Neural crest cell (in vitro differentiated cells): ENCODE data around the gene TMEM14C. TPM values are rescaled to one million over a fixed set of nuclear protein-coding genes. Genes with fewer than 3 reads are reported as not detected.

Experiments used
- DNase-seq: peaks from one replicate; pipeline ENCODE4 v3.0.0; 2021; ENCODE audit warnings: low read depth, mixed read lengths, low spot score
- H3K27ac Mint-ChIP-seq: one replicate; pipeline ENCODE4 v1.8.0; 2021; ENCODE audit warnings: mild to moderate bottlenecking, mixed read lengths; ENCODE audit not compliant: unreplicated experiment
- H3K27me3 Mint-ChIP-seq: 2 replicates; pipeline ENCODE4 v1.8.0; 2021; ENCODE audit warnings: low read depth, mild to moderate bottlenecking, mixed read lengths
- H3K36me3 Mint-ChIP-seq: 2 replicates; pipeline ENCODE4 v1.8.0; 2021; ENCODE audit warnings: low read depth, mild to moderate bottlenecking, mixed read lengths
- H3K4me1 Mint-ChIP-seq: 2 replicates; pipeline ENCODE4 v1.8.0; 2021; ENCODE audit warnings: mixed read lengths
- H3K4me3 Mint-ChIP-seq: one replicate; pipeline ENCODE4 v1.8.0; 2021; ENCODE audit warnings: mild to moderate bottlenecking, mixed read lengths
- H3K9me3 Mint-ChIP-seq: 2 replicates; pipeline ENCODE4 v1.8.0; 2021; ENCODE audit warnings: mixed read lengths
- total RNA-seq: library from RNA; stranded (reverse); gene quantifications from 2 replicates; pipeline ENCODE4 v1.2.1, GENCODE V29; 2021
- TF ChIP-seq, protein P1 (sequence below): fragments of 200-600 bp; sonication (generic); conservative IDR thresholded peaks from 2 replicates; pipeline ENCODE4 v1.5.0; 2021; ENCODE audit warnings: antibody characterized with exemption, mild to moderate bottlenecking

Gene TMEM14C
- total RNA-seq, 1 donor from 2014 or later, result 90.5 TPM

DNA sequence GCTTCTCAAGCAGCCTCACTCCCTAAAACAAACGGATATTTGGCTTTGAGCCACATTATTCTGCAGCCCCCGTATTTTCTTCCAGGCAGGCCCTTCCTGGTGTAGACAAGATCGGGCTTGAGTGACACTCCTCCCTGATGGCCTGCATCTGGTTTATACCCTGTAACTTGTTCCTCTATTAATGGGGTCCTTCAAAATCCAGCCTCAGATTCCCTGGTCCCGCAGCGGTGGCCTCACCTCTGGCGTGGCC is 375 bp upstream of the TMEM14C start:
- Mint-ChIP-seq H3K27ac (peak overlapping the region; percentile 97), H3K36me3 (peaks cover 7% of the 10 kb centered on the region), H3K4me1 (peaks cover 38% of the 10 kb centered on the region), H3K27me3 (no peaks in the 10 kb centered on the region), H3K9me3 (peaks cover 2% of the 10 kb centered on the region), H3K4me3 (peak overlapping the region; percentile 98)
- TF ChIP-seq, protein P1, sequence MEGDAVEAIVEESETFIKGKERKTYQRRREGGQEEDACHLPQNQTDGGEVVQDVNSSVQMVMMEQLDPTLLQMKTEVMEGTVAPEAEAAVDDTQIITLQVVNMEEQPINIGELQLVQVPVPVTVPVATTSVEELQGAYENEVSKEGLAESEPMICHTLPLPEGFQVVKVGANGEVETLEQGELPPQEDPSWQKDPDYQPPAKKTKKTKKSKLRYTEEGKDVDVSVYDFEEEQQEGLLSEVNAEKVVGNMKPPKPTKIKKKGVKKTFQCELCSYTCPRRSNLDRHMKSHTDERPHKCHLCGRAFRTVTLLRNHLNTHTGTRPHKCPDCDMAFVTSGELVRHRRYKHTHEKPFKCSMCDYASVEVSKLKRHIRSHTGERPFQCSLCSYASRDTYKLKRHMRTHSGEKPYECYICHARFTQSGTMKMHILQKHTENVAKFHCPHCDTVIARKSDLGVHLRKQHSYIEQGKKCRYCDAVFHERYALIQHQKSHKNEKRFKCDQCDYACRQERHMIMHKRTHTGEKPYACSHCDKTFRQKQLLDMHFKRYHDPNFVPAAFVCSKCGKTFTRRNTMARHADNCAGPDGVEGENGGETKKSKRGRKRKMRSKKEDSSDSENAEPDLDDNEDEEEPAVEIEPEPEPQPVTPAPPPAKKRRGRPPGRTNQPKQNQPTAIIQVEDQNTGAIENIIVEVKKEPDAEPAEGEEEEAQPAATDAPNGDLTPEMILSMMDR, result no peak
- no peak for DNase-seq

DNA sequence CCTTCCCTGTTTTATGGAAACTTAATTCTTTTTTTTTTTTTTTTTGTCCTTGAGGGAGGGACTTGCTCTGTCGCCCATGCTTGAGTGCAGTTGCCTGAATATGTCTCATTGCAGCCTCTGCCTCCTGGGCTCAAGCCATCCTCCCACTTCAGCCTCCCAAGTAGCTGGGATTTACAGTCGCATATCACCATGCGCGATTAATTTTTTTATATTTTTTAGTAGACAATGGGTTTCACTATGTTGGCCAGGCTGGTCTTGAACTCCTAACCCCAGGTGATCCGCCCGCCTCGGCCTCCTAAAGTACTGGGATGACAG is 654 bp downstream of the TMEM14C start:
- Mint-ChIP-seq H3K36me3 (peaks cover 13% of the 10 kb centered on the region), H3K4me1 (peaks cover 38% of the 10 kb centered on the region), H3K27me3 (no peaks in the 10 kb centered on the region), H3K9me3 (peaks cover 2% of the 10 kb centered on the region), H3K27ac (peak overlapping the region; percentile 97), H3K4me3 (peak overlapping the region; percentile 98)
- no peak for DNase-seq
- TF ChIP-seq, protein P1, result no peak

DNA sequence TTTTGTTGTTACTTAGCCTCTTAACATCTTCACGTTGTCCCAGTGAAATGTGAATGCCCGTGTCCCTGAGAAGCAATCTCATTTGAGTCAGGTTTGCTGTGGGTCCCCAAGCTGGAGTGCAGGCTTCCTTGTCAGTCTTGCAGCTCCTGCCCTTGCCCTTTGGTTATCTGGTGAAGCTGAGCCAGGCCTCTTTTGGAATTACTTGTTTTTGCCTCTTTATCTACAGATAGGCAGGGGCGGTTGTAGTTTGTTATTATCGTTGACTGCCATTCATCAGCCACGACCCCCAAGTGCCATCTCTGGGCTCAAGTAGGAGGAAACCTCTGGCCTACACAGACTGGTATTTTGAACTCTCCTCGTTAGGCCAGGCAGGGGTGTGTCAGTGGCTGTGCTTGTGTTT is 2.2 kb downstream of the TMEM14C start:
- Mint-ChIP-seq H3K27me3 (no peaks in the 10 kb centered on the region), H3K36me3 (peaks cover 13% of the 10 kb centered on the region), H3K27ac (peak overlapping the region; percentile 57), H3K4me1 (peaks cover 38% of the 10 kb centered on the region), H3K9me3 (peaks cover 2% of the 10 kb centered on the region), H3K4me3 (peak overlapping the region; percentile 98)
- no peak for DNase-seq
- TF ChIP-seq, protein P1, result no peak

DNA sequence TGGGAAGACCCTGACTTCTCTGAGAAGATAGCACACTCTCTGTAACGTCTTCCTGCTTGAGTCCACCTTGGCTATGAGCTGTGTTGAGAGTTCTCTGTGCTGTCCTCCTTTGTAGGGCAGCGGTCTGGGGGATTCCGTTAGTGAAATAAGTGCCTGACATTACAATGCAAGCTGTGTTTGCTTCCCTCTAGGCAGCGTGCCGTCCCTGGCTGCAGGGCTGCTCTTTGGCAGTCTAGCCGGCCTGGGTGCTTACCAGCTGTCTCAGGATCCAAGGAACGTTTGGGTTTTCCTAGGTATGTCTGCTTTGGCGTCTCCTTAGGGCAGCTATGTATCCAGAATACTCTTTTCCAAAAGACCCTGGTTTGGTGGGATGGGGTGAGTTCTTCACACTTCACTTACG is 2.8 kb downstream of the TMEM14C start:
- Mint-ChIP-seq H3K36me3 (peaks cover 16% of the 10 kb centered on the region), H3K4me1 (peaks cover 38% of the 10 kb centered on the region), H3K9me3 (peaks cover 2% of the 10 kb centered on the region), H3K4me3 (peak overlapping the region; percentile 98), H3K27ac (no peak overlapping the region), H3K27me3 (no peaks in the 10 kb centered on the region)
- TF ChIP-seq, protein P1, result no peak
- DNase-seq, result no peak

DNA sequence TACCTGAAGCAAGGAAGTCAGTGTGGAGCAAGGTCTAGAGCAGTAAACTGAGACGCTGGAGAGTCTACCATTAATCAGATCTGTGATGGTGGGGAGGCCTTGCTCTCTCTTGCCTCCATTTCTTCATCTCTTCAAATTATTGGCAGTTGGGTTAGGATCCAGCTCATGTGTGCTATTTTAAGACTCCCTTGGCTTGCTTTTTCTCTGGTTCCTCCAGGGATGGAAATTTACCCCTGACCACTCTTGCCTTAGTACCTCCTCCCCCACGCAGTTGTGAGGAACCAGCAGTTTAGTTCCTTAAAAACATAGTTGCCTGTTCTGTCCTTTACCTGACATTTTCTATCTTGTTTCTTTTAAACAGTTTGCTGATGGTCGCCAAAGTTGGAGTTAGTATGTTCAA is 7.4 kb downstream of the TMEM14C start:
- Mint-ChIP-seq H3K4me1 (peaks cover 6% of the 10 kb centered on the region), H3K36me3 (peaks cover 20% of the 10 kb centered on the region), H3K4me3 (peak overlapping the region; percentile 29), H3K27me3 (no peaks in the 10 kb centered on the region), H3K27ac (no peak overlapping the region), H3K9me3 (no peaks in the 10 kb centered on the region)
- TF ChIP-seq, protein P1, result no peak
- no peak for DNase-seq

DNA sequence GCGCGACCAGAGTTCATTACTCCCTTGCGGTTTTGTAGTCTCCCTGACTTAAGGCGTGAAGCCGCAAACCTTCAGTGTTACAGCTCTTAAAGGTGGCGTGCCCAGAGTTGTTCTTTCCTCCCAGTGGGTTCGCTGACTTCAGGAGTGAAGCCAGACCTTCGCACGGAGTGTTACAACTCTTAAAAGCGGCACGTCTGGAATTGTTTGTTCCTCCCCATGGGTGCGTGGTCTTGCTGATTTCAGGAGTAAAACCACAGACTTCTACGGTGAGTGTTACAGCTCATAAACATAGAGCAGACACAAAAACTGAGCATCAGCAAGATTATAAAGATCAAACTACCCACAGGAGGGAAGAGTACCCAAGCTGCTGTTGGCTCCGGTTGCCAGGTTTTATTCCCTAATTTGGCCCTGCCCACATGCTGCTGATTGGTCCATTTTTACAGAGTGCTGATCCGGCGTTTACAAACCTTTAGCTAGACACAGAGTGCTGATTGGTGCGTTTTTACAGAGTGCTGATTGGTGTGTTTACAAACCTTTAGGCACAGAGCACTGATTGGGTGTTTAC is 10.4 kb downstream of the TMEM14C start:
- Mint-ChIP-seq H3K27ac (no peak overlapping the region), H3K4me3 (no peak overlapping the region), H3K27me3 (no peaks in the 10 kb centered on the region), H3K36me3 (peaks cover 11% of the 10 kb centered on the region), H3K4me1 (no peaks in the 10 kb centered on the region), H3K9me3 (no peaks in the 10 kb centered on the region)
- DNase-seq, result no peak
- TF ChIP-seq, protein P1, result no peak
